GM18505 (cell line): ENCODE measurements around the gene SYNDIG1.

Experiments used
- ATAC-seq: cut with Tn5 transposase; IDR thresholded peaks from one replicate; pipeline ENCODE4 v1.9.1; 2021; ENCODE audit not compliant: unreplicated experiment
- POLR2A ChIP-seq: IDR thresholded peaks from 4 replicates; pipeline ENCODE4 v1.6.1; 2011; ENCODE audit warnings: borderline replicate concordance; ENCODE audit not compliant: insufficient read depth, insufficient read length; ENCODE audit errors: extremely low read depth

The SYNDIG1 gene

GRCh38 chr20:24572140-24572539 is 102.7 kb downstream of the SYNDIG1 start:
- no peak for ATAC-seq
- no peak for TF ChIP-seq POLR2A

- no peak for ATAC-seq
- TF ChIP-seq POLR2A = no peak
Measured at GRCh38 chr20:24572862-24573261, 103.4 kb downstream of the SYNDIG1 start.

GRCh38 chr20:24573557-24573956 is 104.1 kb downstream of the SYNDIG1 start:
- no peak for TF ChIP-seq POLR2A
- ATAC-seq = no peak

- TF ChIP-seq POLR2A = no peak
- no peak for ATAC-seq
Measured at GRCh38 chr20:24574307-24574706, 104.9 kb downstream of the SYNDIG1 start.

- ATAC-seq = no peak
Measured at GRCh38 chr20:24574797-24575196, 105.4 kb downstream of the SYNDIG1 start.

GRCh38 chr20:24575811-24576210 is 106.4 kb downstream of the SYNDIG1 start:
- no peak for TF ChIP-seq POLR2A
- ATAC-seq = no peak

More at GRCh38 chr20:24574797-24575196, 105.4 kb downstream of the SYNDIG1 start:
- no peak for TF ChIP-seq POLR2A

- ATAC-seq = no peak
- TF ChIP-seq POLR2A = no peak
Measured at GRCh38 chr20:24576447-24576846, 107.0 kb downstream of the SYNDIG1 start.

- no peak for TF ChIP-seq POLR2A
- ATAC-seq = no peak
Measured at GRCh38 chr20:24577271-24577909, 108.0 kb downstream of the SYNDIG1 start.

GRCh38 chr20:24578567-24579415 is 109.4 kb downstream of the SYNDIG1 start:
- TF ChIP-seq POLR2A = no peak
- no peak for ATAC-seq

GRCh38 chr20:24579475-24579874 is 110.0 kb downstream of the SYNDIG1 start:
- TF ChIP-seq POLR2A = no peak
- no peak for ATAC-seq

- ATAC-seq = no peak
- no peak for TF ChIP-seq POLR2A
Measured at GRCh38 chr20:24580006-24580405, 110.6 kb downstream of the SYNDIG1 start.

GRCh38 chr20:24580855-24581254 is 111.4 kb downstream of the SYNDIG1 start:
- TF ChIP-seq POLR2A = no peak
- ATAC-seq = no peak

- TF ChIP-seq POLR2A = no peak
- no peak for ATAC-seq
Measured at GRCh38 chr20:24581443-24582170, 112.2 kb downstream of the SYNDIG1 start.
